Measurements from ENCODE around the gene HOXB4.

Gene HOXB4

GRCh38 chr17:48556576-48557401, 21.4 kb downstream of the HOXB4 start:
- no peak for DNase-seq

GRCh38 chr17:48556229-48556575, 21.9 kb downstream of the HOXB4 start:
- DNase-seq = no peak

GRCh38 chr17:48555258-48556228, 22.6 kb downstream of the HOXB4 start:
- no peak for DNase-seq

GRCh38 chr17:48554412-48555257, 23.5 kb downstream of the HOXB4 start:
- DNase-seq = no peak

GRCh38 chr17:48553826-48554225, 24.3 kb downstream of the HOXB4 start:
- no peak for DNase-seq

- DNase-seq = no peak
Observed at GRCh38 chr17:48553190-48553547, 25.0 kb downstream of the HOXB4 start.

- DNase-seq = no peak
Observed at GRCh38 chr17:48552466-48553189, 25.5 kb downstream of the HOXB4 start.

- DNase-seq = no peak
Observed at GRCh38 chr17:48551596-48552465, 26.3 kb downstream of the HOXB4 start.

- DNase-seq = no peak
Observed at GRCh38 chr17:48551214-48551555, 27.0 kb downstream of the HOXB4 start.

- no peak for DNase-seq
Observed at GRCh38 chr17:48550502-48551213, 27.5 kb downstream of the HOXB4 start.

GRCh38 chr17:48549914-48550501, 28.1 kb downstream of the HOXB4 start:
- DNase-seq = no peak

- DNase-seq = no peak
Observed at GRCh38 chr17:48549281-48549630, 28.9 kb downstream of the HOXB4 start.

GRCh38 chr17:48548523-48549280, 29.4 kb downstream of the HOXB4 start:
- DNase-seq = no peak

GRCh38 chr17:48547808-48548522, 30.2 kb downstream of the HOXB4 start:
- no peak for DNase-seq

- no peak for DNase-seq
Observed at GRCh38 chr17:48546924-48547807, 31.0 kb downstream of the HOXB4 start.

GRCh38 chr17:48546137-48546923, 31.8 kb downstream of the HOXB4 start:
- no peak for DNase-seq

- no peak for DNase-seq
Observed at GRCh38 chr17:48545539-48545938, 32.6 kb downstream of the HOXB4 start.

All from NCI-H2171 treated with DMSO at 0.1 percent for 48 hours (cell line).